NCI-H1092 treated with DMSO at 0.1 percent for 48 hours (cell line): ENCODE measurements around the gene GBGT1.

ENCODE experiments used
- DNase-seq: peaks from one replicate; lab custom pipeline; 2025; lab: John Stamatoyannopoulos, UW

GBGT1 gene

DNA sequence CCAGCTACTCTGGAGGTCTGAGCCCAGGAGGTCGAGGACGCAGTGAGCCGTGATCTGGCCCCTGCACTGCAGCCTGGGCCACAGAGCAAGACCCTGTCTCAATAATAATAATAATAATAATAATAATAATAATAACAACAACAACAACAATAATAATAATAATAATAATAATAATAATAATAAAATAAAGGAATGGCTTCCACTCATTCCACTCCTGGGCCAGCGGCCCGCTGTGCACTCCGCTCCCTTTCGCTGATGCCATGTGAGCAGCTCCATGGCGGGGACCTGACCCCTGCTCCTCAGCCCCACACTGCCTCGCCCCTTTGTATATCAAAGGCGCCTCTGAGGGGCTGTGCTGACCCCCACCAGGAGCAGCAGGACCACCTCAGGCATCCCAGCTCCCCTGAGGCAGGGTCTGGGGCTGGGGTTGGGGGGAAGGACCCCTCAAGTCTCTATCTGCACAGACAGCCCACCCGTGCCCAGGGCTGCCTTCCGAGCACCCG lies 20.0 kb downstream of the GBGT1 start:
- DNase-seq, result no peak

DNA sequence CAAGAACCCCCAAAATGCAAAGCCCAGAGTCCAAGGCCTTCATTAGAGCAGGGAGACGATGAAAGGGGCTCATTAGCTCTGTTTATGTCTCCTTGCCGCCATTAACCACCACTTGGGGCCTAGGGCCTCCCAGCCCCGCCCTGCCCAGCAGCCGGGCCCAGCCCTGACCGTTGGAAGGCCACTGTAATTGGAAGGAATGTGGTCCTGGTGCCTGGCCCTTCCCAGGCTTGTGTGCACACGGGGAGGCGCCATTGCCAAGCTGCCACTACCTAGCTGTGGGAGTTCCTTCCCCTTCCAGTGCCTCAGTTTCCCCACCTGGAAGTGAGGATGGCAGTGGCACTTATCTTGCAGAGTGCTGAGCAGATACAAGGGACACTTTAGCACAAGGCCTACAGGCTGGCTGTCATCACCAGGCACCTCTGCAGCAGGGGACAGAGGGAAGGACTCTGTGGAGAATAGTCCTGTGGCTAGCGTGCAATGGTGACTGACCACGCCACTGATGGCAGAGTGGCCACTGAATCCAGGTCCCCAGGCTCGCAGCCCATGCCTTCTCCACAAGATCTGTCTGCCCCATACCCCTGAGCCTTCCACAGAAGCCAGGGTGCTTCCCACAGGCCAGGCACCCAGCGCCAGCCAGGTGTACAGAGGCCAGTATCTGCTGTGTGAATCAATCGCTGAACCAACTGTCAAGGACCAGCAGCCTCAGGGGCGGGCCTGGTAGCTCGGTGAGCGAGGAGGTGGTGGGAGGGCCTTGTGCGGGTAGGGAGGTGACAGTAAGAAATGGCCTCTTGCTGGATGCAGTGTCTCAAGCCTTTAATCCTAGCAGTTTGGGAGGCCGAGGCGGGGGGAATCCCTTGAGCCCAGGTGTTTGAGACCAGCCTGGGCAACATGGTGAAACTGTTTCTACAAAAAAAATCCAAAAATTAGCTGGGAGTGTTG lies 20.8 kb downstream of the GBGT1 start:
- DNase-seq, result no peak

GRCh38 chr9:133141833-133142595 lies 21.7 kb downstream of the GBGT1 start:
- DNase-seq, result peak; percentile 70

DNA sequence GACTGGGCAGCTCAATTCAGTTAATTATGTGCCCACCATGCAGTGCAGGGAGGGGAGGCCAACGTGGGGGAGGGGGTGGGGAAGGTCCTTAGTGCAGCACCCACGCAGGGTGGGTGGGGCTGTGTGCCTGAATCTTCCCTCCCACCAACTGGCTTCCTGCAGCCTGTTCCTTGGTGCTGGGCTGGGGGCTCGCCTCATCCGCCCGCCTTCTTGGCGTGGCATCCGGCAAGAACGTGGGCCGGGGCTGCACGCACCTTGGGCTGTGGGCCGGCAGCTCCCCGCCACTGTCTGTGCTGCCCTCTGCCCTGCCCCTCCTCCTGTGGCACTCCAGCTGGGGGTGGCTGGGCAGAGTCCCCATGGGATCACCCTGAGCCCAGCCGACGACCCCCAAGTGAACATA lies 23.1 kb downstream of the GBGT1 start:
- DNase-seq, result no peak

GRCh38 chr9:133140174-133140505 lies 23.6 kb downstream of the GBGT1 start:
- DNase-seq, result no peak

DNA sequence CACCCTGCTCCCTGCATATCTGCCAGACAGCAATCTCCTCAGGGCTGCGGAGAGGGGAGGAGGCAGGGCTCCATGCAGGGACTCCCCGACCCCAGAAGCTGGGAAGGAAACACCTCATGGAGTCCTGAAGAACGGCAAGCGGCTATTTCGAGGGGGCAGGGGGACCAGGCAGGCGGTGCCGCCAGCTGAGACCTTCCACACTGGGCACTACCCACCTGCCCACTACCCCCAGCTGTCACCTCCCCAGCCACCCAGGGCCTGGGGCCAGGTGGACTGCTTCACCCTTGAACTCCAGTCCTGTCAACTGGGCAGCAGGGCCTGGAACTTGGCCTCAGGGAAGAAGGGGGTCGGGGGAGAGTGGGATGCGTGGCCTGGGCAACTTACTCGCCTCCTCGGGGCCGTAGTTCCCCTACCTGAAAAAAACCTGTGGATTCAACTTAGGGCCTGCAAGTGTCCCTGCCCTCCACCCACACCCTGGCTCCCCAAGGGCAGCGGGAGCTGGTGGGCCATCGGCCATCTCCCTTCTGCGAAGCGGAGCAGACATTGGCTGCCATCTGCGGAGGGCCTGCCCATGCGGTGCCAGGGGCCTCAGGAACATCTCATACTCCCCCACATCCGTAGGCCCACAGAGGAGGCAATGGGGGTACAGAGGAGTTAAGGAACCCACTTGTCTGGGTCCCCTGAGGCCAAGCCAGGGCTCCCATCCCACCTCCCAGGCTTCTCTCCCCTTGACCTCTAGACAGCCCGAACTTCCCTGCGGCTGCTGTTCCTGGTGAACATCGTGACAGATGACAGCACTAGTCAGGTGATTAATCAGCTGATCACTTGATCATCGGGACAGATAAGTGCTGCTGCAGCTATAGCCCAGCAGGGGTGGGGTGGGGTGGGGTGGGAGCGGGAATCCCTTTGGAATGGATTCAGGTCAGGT lies 24.2 kb downstream of the GBGT1 start:
- no peak for DNase-seq

- no peak for DNase-seq
Observed at GRCh38 chr9:133137451-133138231, 26.1 kb downstream of the GBGT1 start.

GRCh38 chr9:133135146-133135745 lies 28.5 kb downstream of the GBGT1 start:
- peak; percentile 89 for DNase-seq

DNA sequence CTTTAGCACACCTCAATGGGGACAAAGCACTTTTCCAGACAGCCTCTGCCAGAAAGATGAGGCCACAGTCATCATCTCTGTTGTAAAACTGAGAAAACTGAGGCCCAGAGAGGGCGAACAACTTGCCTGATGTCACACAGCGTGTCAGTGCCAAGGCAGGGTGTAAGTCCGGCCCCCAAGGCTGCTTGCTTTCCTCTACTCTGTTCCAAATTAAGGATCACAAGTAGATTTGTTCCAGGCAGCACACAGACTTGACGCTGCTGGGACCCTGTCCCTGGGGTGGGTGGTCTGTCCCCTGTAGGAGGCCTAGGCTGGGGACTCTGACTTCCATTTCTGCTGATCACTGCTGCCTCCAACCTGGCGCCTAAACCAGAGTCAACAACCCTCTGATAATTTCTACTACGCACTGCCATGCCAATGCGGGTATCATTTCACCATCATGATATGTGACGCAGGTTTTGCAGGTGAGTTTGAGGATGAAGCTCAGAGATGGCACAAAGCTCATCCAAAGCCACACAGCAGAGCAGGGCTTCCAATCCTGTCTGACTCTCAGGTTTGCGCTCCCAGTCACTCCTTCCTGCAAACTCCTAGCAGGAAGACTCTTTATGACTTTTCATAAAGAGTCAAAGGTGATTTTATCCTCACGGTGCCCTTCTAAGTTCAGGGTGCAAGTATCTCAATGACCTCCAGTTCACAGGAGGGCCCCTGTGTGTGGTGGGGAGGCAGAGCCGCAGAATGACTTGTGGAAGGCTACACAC lies 29.1 kb downstream of the GBGT1 start:
- no peak for DNase-seq

DNA sequence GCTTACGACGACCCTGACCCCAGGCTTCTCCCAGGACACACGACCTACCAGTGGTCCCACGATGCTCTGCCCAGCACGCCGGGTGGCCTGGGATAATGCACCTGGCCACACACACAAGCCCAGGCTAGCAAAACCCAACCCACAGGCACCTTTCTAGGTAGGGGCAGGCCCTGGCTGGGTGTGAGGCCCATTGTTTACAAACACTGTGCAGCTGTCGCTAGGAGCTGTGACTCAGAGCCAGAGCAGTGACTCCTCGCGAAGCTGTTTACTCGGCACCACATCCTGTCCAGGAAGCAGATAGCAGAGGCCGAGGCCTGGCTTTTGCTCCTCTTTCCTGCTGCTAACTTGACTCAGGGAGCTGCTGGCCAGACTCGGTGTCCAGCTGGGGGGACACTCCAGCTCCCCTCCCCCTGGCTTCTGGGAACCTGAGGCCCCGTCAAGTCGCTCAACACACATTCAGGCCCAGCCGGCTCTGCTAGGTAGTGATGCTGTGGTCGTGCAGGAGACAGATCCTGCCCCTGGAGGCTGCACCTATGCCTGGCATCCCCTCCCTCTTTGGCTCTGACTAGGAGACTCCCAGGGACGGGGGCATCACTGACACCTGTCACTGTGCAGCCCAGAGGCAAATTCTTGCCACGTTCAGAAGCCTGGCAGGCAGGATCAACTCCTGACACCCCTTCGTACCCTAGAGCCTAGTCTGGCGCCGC lies 29.9 kb downstream of the GBGT1 start:
- peak; percentile 69 for DNase-seq

- DNase-seq, result peak; percentile 18
Observed at GRCh38 chr9:133132174-133132573, 31.5 kb downstream of the GBGT1 start.

GRCh38 chr9:133131506-133131905 lies 32.2 kb downstream of the GBGT1 start:
- no peak for DNase-seq

DNA sequence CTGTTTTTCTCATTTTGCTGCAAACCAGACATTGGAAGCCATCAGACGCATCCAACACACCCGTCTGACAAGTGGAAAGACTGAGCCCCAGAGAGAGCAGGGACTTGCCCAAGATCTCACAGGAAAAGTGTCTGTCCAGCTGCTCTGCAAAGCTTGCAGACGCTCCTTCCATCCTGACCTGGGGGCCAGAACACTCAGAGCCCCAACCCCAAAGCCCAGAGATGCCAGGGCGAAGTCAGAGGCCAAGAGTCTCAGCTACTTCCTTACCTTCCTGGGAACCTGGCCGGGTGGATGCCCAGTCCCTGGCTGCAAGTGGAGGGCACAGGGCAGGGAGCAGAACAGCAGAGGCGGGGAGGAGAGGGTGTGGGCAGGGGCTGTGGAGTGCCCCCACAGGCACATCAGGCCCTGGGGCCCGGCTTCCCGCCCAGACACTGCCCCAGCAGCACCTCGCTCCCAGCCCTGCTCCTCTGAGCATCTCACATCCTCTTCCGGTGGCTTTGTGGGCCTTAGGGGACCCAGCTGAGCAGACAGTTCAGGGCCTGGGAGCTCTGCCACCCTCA lies 32.9 kb downstream of the GBGT1 start:
- DNase-seq, result no peak

- DNase-seq, result peak; percentile 59
Observed at GRCh38 chr9:133129001-133129795, 34.5 kb downstream of the GBGT1 start.

- DNase-seq, result no peak
Observed at GRCh38 chr9:133128152-133128551, 35.6 kb downstream of the GBGT1 start.

DNA sequence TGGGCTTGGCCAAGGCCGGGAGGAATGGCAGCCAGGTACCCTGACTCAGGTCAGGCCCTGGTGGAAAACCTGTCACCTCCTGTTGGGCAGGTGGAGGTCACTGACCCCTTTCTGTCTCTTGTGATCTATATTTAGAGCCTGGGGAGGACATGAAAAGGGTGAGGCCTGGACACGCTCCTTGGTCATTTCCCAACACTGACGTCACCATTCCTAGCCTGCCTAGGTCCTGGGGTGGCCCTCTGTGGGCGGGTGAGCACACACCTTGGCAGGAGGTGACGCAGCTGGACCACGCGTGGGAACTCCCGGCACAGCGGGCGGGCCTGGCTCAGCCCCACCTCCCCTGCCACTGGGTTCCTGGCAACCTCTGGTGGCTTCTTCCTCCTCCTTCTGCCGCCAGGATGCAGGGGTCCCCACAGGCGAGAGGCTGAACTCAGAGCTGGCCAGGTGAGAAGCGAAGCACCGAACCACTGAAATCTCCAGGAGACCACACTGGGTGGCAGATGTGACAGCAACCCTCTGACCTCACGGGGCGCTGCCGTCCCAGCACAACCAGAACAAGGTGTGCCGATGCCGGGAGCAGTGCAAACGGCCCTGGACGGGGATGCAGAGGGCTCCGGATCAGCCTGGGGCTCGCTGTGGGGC lies 36.3 kb downstream of the GBGT1 start:
- DNase-seq, result no peak

GRCh38 chr9:133126697-133127339 lies 36.9 kb downstream of the GBGT1 start:
- DNase-seq, result no peak
